B cell (primary cell): Measurements from ENCODE around the gene COL26A1. TPM values are rescaled to one million over a fixed set of nuclear protein-coding genes. Genes with fewer than 3 reads are reported as not detected.

Experiments used
- ATAC-seq: fragments of 200-7000 bp; cut with Tn5 transposase; one replicate; pipeline ENCODE4 v1.10.0; 2021; ENCODE audit warnings: low read depth, mild to moderate bottlenecking, moderate number of reproducible peaks, moderate library complexity
- CTCF ChIA-PET: fragments of 350-600 bp; sonication (Branson Sonifier 250); formaldehyde crosslinking; loops from one replicate; lab custom pipeline; 2021; ENCODE audit warnings: antibody characterized with exemption, inconsistent platforms; lab: Charles Lee
- POLR2A ChIA-PET: fragments of 350-600 bp; sonication (Branson Sonifier 250); formaldehyde crosslinking; loops from one replicate; lab custom pipeline; 2021; ENCODE audit warnings: antibody characterized with exemption; lab: Charles Lee
- DNase-seq: peaks from one replicate; pipeline ENCODE4 v3.0.0; 2013
- H2AFZ ChIP-seq: 2 replicates; pipeline ENCODE4 v1.6.1; 2012; ENCODE audit warnings: mild to moderate bottlenecking, low read depth, low read length; ENCODE audit not compliant: insufficient read depth, poor library complexity, severe bottlenecking
- H3K27ac ChIP-seq, 2 donors: 1 replicate in 1 of 2; 2 replicates in 1 of 2; pipeline ENCODE4 v1.5.1; 2012 to 2013; ENCODE audit warnings: low read length in 2 of 2, mild to moderate bottlenecking in 2 of 2, moderate library complexity in 1 of 2
- H3K27me3 ChIP-seq, 4 experiments: fragments of 200-600 bp in 1 of 4; sonication (generic) in 1 of 4; replicated peaks in 1 of 4; 1 replicate in 2 of 4; 2 replicates in 2 of 4; pipeline versions ENCODE4 v1.6.1 to v1.7.0; 2013 to 2016; ENCODE audit warnings: low read length in 3 of 4, mild to moderate bottlenecking in 2 of 4, mixed read lengths in 1 of 4, moderate library complexity in 1 of 4; ENCODE audit not compliant: insufficient read depth in 4 of 4, control insufficient read depth in 3 of 4; ENCODE audit errors: control extremely low read depth in 1 of 4
- H3K36me3 ChIP-seq, 2 experiments: replicated peaks in 1 of 2; 1 replicate in 1 of 2; 2 replicates in 1 of 2; pipeline versions ENCODE4 v1.6.1 to v1.7.1; 2013; ENCODE audit warnings: low read length in 1 of 2; ENCODE audit not compliant: insufficient read depth in 2 of 2, control insufficient read depth in 1 of 2; ENCODE audit errors: control extremely low read depth in 1 of 2, extremely low read depth in 1 of 2
- H3K4me1 ChIP-seq, 2 donors: fragments of 200-600 bp in 1 of 2; sonication (generic) in 1 of 2; 1 replicate in 1 of 2; 2 replicates in 1 of 2; pipeline versions ENCODE4 v1.5.1 to v1.6.1; 2013 to 2017; ENCODE audit warnings: low read length in 2 of 2; ENCODE audit not compliant: control insufficient read depth in 2 of 2, insufficient read depth in 2 of 2
- H3K4me2 ChIP-seq: replicated peaks from 2 replicates; pipeline ENCODE3; 2012; ENCODE audit warnings: mild to moderate bottlenecking, low read depth, low read length; ENCODE audit not compliant: poor library complexity, severe bottlenecking
- H3K4me3 ChIP-seq, 5 experiments: fragments of 200-600 bp in 1 of 5; sonication (generic) in 1 of 5; 1 replicate in 3 of 5; 2 replicates in 2 of 5; pipeline versions ENCODE4 v1.5.1 to v1.7.0; 2011 to 2016; ENCODE audit warnings: low read length in 4 of 5, mild to moderate bottlenecking in 4 of 5, low read depth in 2 of 5, control low read depth in 1 of 5, moderate library complexity in 1 of 5; ENCODE audit not compliant: insufficient read depth in 1 of 5; ENCODE audit errors: control extremely low read depth in 1 of 5, extremely low read depth in 1 of 5
- H3K79me2 ChIP-seq: fragments of 200-600 bp; sonication (generic); one replicate; pipeline ENCODE4 v1.6.0; 2016; ENCODE audit warnings: low read length; ENCODE audit not compliant: control insufficient read depth, insufficient read depth
- H3K9ac ChIP-seq: fragments of 200-600 bp; sonication (generic); 2 replicates; pipeline ENCODE4 v1.6.1; 2017; ENCODE audit warnings: mild to moderate bottlenecking, low read length, moderate library complexity
- H3K9me3 ChIP-seq, 3 donors: one replicate each; pipeline versions ENCODE4 v1.6.1 to v1.7.1; 2013; ENCODE audit warnings: low read length in 2 of 3; ENCODE audit not compliant: control insufficient read depth in 2 of 3, insufficient read depth in 1 of 3; ENCODE audit errors: control extremely low read depth in 1 of 3
- H4K20me1 ChIP-seq: 2 replicates; pipeline ENCODE4 v1.6.0; 2012; ENCODE audit warnings: mild to moderate bottlenecking, low read length; ENCODE audit not compliant: insufficient read depth, control insufficient read depth, poor library complexity, severe bottlenecking
- H3K27ac Mint-ChIP-seq: one replicate; pipeline ENCODE4 v1.8.0; 2021; ENCODE audit warnings: mixed read lengths
- H3K27me3 Mint-ChIP-seq: one replicate; pipeline ENCODE4 v1.8.0; 2021; ENCODE audit warnings: mixed read lengths
- H3K4me1 Mint-ChIP-seq: one replicate; pipeline ENCODE4 v1.8.0; 2021; ENCODE audit warnings: mixed read lengths
- H3K4me3 Mint-ChIP-seq: one replicate; pipeline ENCODE4 v1.8.0; 2021; ENCODE audit warnings: mixed read lengths
- H3K9me3 Mint-ChIP-seq: one replicate; pipeline ENCODE4 v1.8.0; 2022; ENCODE audit warnings: mixed read lengths; ENCODE audit not compliant: insufficient read depth
- EZH2 ChIP-seq: IDR thresholded peaks from 2 replicates; pipeline ENCODE4 v1.6.1; 2012; ENCODE audit warnings: borderline replicate concordance, low read depth, mild to moderate bottlenecking, moderate library complexity, low read length; ENCODE audit not compliant: insufficient read depth, poor library complexity, severe bottlenecking
- WGBS: methylation state at CpG from one replicate; pipeline ENCODE4 v1.1.5; 2013; ENCODE audit warnings: missing lambda C conversion rate; ENCODE audit not compliant: insufficient coverage; 5-methylcytosine and 5-hydroxymethylcytosine counted together
- intact Hi-C: fragments of 100-400 bp; cut with micrococcal nuclease; formaldehyde crosslinking; loops from one replicate; pipeline ENCODE4 v1.10.0; 2022
- polyA plus RNA-seq: library from polyadenylated mRNA; depleted of rRNA; stranded (reverse); fragments of >200 nt; gene quantifications from 2 replicates; pipeline ENCODE4 v1.2.3, GENCODE V29; 2012
- total RNA-seq, 2 donors: library from RNA; stranded (reverse); fragments of 120-200 nt in 1 of 2; gene quantifications; 1 replicate in 1 of 2; 2 replicates in 1 of 2; pipeline versions ENCODE4 v1.2.3 to v1.2.4, GENCODE V29; 2013 to 2022
- TF ChIP-seq, protein P1 (sequence below): fragments of 200-600 bp; IDR thresholded peaks from one replicate; pipeline ENCODE4 v1.8.0; 2022; ENCODE audit warnings: antibody characterized with exemption, mild to moderate bottlenecking

The COL26A1 gene
- total and polyA plus RNA-seq, 2 donors (not counting 1 experiment from before 2014, with no cell fraction given): not detected

DNA sequence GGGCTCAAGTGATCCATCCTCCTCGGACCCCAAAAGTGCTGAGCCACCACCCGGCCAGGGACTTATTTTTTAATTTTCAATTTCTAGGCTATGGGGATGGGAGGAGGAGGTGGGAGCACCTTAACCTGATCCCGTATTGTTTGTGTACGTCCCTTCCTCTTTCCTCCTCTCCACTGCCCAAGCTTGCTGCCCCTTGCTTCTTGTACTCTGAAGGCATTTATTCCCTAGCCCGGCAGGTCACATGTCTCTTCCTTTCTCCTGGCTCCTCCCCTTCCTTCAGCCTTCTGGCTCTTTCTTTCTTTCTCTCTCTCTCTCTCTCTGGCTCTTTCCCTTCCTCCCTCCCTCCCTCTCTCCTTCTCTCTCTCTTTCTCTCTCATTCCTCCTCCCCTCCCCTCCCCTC, 56.0 kb downstream of the COL26A1 start:
- ATAC-seq: no peak
- TF ChIP-seq, protein P1, sequence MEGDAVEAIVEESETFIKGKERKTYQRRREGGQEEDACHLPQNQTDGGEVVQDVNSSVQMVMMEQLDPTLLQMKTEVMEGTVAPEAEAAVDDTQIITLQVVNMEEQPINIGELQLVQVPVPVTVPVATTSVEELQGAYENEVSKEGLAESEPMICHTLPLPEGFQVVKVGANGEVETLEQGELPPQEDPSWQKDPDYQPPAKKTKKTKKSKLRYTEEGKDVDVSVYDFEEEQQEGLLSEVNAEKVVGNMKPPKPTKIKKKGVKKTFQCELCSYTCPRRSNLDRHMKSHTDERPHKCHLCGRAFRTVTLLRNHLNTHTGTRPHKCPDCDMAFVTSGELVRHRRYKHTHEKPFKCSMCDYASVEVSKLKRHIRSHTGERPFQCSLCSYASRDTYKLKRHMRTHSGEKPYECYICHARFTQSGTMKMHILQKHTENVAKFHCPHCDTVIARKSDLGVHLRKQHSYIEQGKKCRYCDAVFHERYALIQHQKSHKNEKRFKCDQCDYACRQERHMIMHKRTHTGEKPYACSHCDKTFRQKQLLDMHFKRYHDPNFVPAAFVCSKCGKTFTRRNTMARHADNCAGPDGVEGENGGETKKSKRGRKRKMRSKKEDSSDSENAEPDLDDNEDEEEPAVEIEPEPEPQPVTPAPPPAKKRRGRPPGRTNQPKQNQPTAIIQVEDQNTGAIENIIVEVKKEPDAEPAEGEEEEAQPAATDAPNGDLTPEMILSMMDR: no peak
- no peak for TF ChIP-seq EZH2
- Histone ChIP-seq H3K4me1 (no peaks in the 10 kb centered on the region), H2AFZ (no peak overlapping the region), H3K9me3 (peaks cover 0 to 6% (median 0%) of the 10 kb centered on the region in 3 donors), H3K27ac (no peak overlapping the region), H3K9ac (no peak overlapping the region), H3K36me3 (no peaks in the 10 kb centered on the region), H4K20me1 (no peaks in the 10 kb centered on the region), H3K4me3 (no peak overlapping the region), H3K27me3 (peaks cover 0 to 16% (median 0%) of the 10 kb centered on the region in 4 experiments), H3K79me2 (no peaks in the 10 kb centered on the region), H3K4me2 (no peak overlapping the region)
- Mint-ChIP-seq H3K4me1 (no peaks in the 10 kb centered on the region), H3K9me3 (no peaks in the 10 kb centered on the region), H3K4me3 (no peak overlapping the region), H3K27me3 (peaks cover 14% of the 10 kb centered on the region), H3K27ac (no peak overlapping the region)
- CTCF ChIA-PET: no interaction called here
- 0% methylated on average over 1 of the region's 5 CpGs for WGBS
- DNase-seq: no peak
- POLR2A ChIA-PET: no interaction called here
- intact Hi-C loops: no loop called here

DNA sequence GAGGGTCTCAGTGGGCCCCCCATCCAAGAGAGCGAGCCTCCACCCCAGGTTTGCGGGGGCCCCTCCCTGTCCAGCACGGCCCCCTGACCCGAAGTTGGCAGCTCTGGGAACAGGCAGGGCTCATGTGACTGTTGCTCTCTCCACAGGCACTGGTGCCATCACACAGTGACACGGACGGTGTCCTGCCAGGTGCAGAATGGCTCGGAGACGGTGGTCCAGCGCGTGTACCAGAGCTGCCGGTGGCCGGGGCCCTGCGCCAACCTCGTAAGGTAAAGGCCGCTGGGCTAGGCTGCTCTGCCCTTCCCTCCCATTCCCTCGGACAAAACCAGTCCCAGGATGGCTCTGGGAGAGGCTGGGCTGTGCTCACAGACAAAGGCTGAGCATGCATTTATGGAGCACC, 57.2 kb downstream of the COL26A1 start:
- Histone ChIP-seq H3K9me3 (peaks cover 0 to 6% (median 0%) of the 10 kb centered on the region in 3 donors), H3K79me2 (no peaks in the 10 kb centered on the region), H4K20me1 (no peaks in the 10 kb centered on the region), H3K27ac (no peak overlapping the region), H3K36me3 (no peaks in the 10 kb centered on the region), H3K27me3 (peaks cover 0 to 16% (median 0%) of the 10 kb centered on the region in 4 experiments), H3K9ac (no peak overlapping the region), H3K4me3 (no peak overlapping the region), H3K4me2 (no peak overlapping the region), H3K4me1 (no peaks in the 10 kb centered on the region), H2AFZ (no peak overlapping the region)
- ATAC-seq (no peak), DNase-seq (no peak)
- no peak overlapping the region for H3K27ac Mint-ChIP-seq
- H3K4me3 Mint-ChIP-seq: no peak overlapping the region
- ChIA-PET CTCF (no interaction called here), POLR2A (no interaction called here)
- intact Hi-C loops: no loop called here
- 93% methylated on average over 15 of the region's 16 CpGs for WGBS
- H3K9me3 Mint-ChIP-seq: no peaks in the 10 kb centered on the region
- H3K27me3 Mint-ChIP-seq: peaks cover 14% of the 10 kb centered on the region
- TF ChIP-seq, protein P1: no peak
- no peak for TF ChIP-seq EZH2
- H3K4me1 Mint-ChIP-seq: no peaks in the 10 kb centered on the region
